H1 (cell line): Measurements from ENCODE around the gene CXCL1. TPM values are rescaled to one million over a fixed set of nuclear protein-coding genes. Genes with fewer than 3 reads are reported as not detected.
A peak's percentile ranks its signal among the peaks of the same experiment; 100 is the strongest.

Source experiments
- CTCF ChIA-PET: fragments of 300-600 bp; sonication (Branson Sonifier 250); formaldehyde crosslinking; loops from one replicate; lab custom pipeline; 2021; ENCODE audit not compliant: partially characterized antibody; lab: Charles Lee
- POLR2A ChIA-PET: fragments of 300-600 bp; sonication (Branson Sonifier 250); formaldehyde crosslinking; loops from one replicate; lab custom pipeline; 2021; ENCODE audit warnings: inconsistent platforms; ENCODE audit not compliant: partially characterized antibody; lab: Charles Lee
- DNase-seq, 2 experiments: peaks; one replicate each; pipeline versions ENCODE4 v3.0.0 to v3.0.0-alpha.2; 2010 to 2022; ENCODE audit warnings: low spot score in 2 of 2, low read depth in 1 of 2, mixed read lengths in 1 of 2
- FAIRE-seq: peaks from 2 replicates; lab custom pipeline; 2011; peaks lifted over from hg19 to GRCh38; lab: Jason Lieb, UNC
- H2AFZ ChIP-seq: 2 replicates; pipeline ENCODE4 v1.8.1; 2012; ENCODE audit warnings: low read length, inconsistent platforms
- H2AK5ac ChIP-seq: 2 replicates; pipeline ENCODE4 v1.6.1; 2013; ENCODE audit warnings: low read depth, low read length
- H2BK120ac ChIP-seq: replicated peaks from 2 replicates; pipeline ENCODE3; 2013; ENCODE audit warnings: low read depth, low read length, inconsistent platforms
- H2BK12ac ChIP-seq: 2 replicates; pipeline ENCODE4 v1.6.1; 2013; ENCODE audit warnings: low read depth, low read length
- H2BK15ac ChIP-seq: 2 replicates; pipeline ENCODE4 v1.6.1; 2013; ENCODE audit warnings: low read length
- H2BK20ac ChIP-seq: 2 replicates; pipeline ENCODE4 v1.6.1; 2013; ENCODE audit warnings: low read length
- H2BK5ac ChIP-seq: 2 replicates; pipeline ENCODE4 v1.6.1; 2013; ENCODE audit warnings: low read depth, low read length
- H3K14ac ChIP-seq: 2 replicates; pipeline ENCODE4 v1.6.1; 2013; ENCODE audit warnings: inconsistent platforms; ENCODE audit not compliant: insufficient read length
- H3K18ac ChIP-seq: 2 replicates; pipeline ENCODE4 v1.6.1; 2013; ENCODE audit warnings: low read length; ENCODE audit errors: extremely low read depth
- H3K23ac ChIP-seq: 2 replicates; pipeline ENCODE4 v1.6.1; 2013; ENCODE audit warnings: inconsistent platforms; ENCODE audit not compliant: insufficient read length
- H3K23me2 ChIP-seq: 2 replicates; pipeline ENCODE4 v1.6.1; 2013; ENCODE audit warnings: low read depth, low read length
- H3K27ac ChIP-seq: 2 replicates; pipeline ENCODE4 v1.6.1; 2011; ENCODE audit warnings: low read depth, low read length, inconsistent platforms
- H3K27me3 ChIP-seq, 4 experiments: replicated peaks in 1 of 4; 1 replicate in 1 of 4; 2 replicates in 3 of 4; pipeline versions ENCODE4 v1.6.1 to v1.8.1; 2011 to 2013; ENCODE audit warnings: low read length in 3 of 4, mild to moderate bottlenecking in 3 of 4, inconsistent platforms in 2 of 4, mixed read lengths in 2 of 4, moderate library complexity in 1 of 4; ENCODE audit not compliant: control insufficient read depth in 3 of 4, insufficient read depth in 3 of 4; ENCODE audit errors: extremely low read depth in 1 of 4
- H3K36me3 ChIP-seq, 4 experiments: 2 replicates each; pipeline versions ENCODE4 v1.6.1 to v1.8.1; 2011 to 2013; ENCODE audit warnings: mild to moderate bottlenecking in 4 of 4, low read length in 3 of 4, moderate library complexity in 2 of 4, control low read depth in 1 of 4, inconsistent platforms in 1 of 4; ENCODE audit not compliant: insufficient read depth in 4 of 4, control insufficient read depth in 2 of 4
- H3K4ac ChIP-seq: replicated peaks from 2 replicates; pipeline ENCODE3; 2013; ENCODE audit warnings: low read length, low read depth, mixed read lengths, inconsistent platforms; ENCODE audit not compliant: insufficient read length
- H3K4me1 ChIP-seq, 4 experiments: replicated peaks in 1 of 4; 1 replicate in 1 of 4; 2 replicates in 3 of 4; pipeline versions ENCODE4 v1.6.1 to v1.8.1; 2011 to 2013; ENCODE audit warnings: low read length in 3 of 4, inconsistent platforms in 2 of 4, mixed read lengths in 1 of 4; ENCODE audit not compliant: insufficient read depth in 4 of 4, control insufficient read depth in 3 of 4
- H3K4me2 ChIP-seq, 2 experiments: 2 replicates each; pipeline versions ENCODE4 v1.6.1 to v1.8.1; 2011 to 2013; ENCODE audit warnings: low read depth in 2 of 2, low read length in 2 of 2, control low read depth in 1 of 2, inconsistent platforms in 1 of 2, mild to moderate bottlenecking in 1 of 2; ENCODE audit not compliant: insufficient read depth in 1 of 2
- H3K4me3 ChIP-seq, 4 experiments: fragments of 200-600, 300-600 bp in 1 of 4; sonication (generic), shearing (Covaris generic), sonication (Bioruptor Twin) in 1 of 4; 2 replicates each; pipeline versions ENCODE4 v1.5.1 to v1.8.1; 2011 to 2016; ENCODE audit warnings: low read length in 4 of 4, low read depth in 3 of 4, control low read depth in 2 of 4, inconsistent platforms in 2 of 4, mild to moderate bottlenecking in 2 of 4, mixed read lengths in 1 of 4, moderate library complexity in 1 of 4; ENCODE audit not compliant: insufficient read depth in 2 of 4; ENCODE audit errors: extremely low read depth in 1 of 4
- H3K56ac ChIP-seq: replicated peaks from 2 replicates; pipeline ENCODE3; 2013; ENCODE audit warnings: low read depth, mild to moderate bottlenecking, mixed read lengths, low read length, inconsistent platforms; ENCODE audit not compliant: insufficient read length
- H3K79me1 ChIP-seq: 2 replicates; pipeline ENCODE4 v1.6.1; 2013; ENCODE audit warnings: low read depth, low read length, control low read depth
- H3K79me2 ChIP-seq, 2 experiments: 2 replicates each; pipeline versions ENCODE4 v1.6.1 to v1.8.1; 2012 to 2013; ENCODE audit warnings: low read length in 2 of 2, mild to moderate bottlenecking in 2 of 2, inconsistent platforms in 1 of 2; ENCODE audit not compliant: insufficient read depth in 2 of 2, control insufficient read depth in 1 of 2
- H3K9ac ChIP-seq, 4 experiments: replicated peaks in 1 of 4; 1 replicate in 1 of 4; 2 replicates in 3 of 4; pipeline versions ENCODE4 v1.6.1 to v1.8.1; 2011 to 2013; ENCODE audit warnings: low read depth in 3 of 4, low read length in 3 of 4, control low read depth in 2 of 4, mild to moderate bottlenecking in 2 of 4, moderate library complexity in 2 of 4, inconsistent platforms in 1 of 4; ENCODE audit errors: extremely low read depth in 1 of 4
- H3K9me3 ChIP-seq, 2 experiments: 2 replicates each; pipeline versions ENCODE4 v1.6.1 to v1.8.1; 2012 to 2013; ENCODE audit warnings: mild to moderate bottlenecking in 2 of 2, moderate library complexity in 2 of 2, control low read depth in 1 of 2, inconsistent platforms in 1 of 2, low read depth in 1 of 2, low read length in 1 of 2, mixed read lengths in 1 of 2; ENCODE audit not compliant: insufficient read depth in 2 of 2
- H4K20me1 ChIP-seq, 2 experiments: replicated peaks in 1 of 2; 2 replicates each; pipeline versions ENCODE3 to v1.8.1; 2011 to 2013; ENCODE audit warnings: inconsistent platforms in 2 of 2, low read length in 2 of 2, mild to moderate bottlenecking in 1 of 2; ENCODE audit not compliant: insufficient read depth in 2 of 2, control insufficient read depth in 1 of 2
- H4K5ac ChIP-seq: 2 replicates; pipeline ENCODE4 v1.6.1; 2013; ENCODE audit warnings: low read length, low read depth, mixed read lengths, inconsistent platforms; ENCODE audit not compliant: insufficient read length
- H4K8ac ChIP-seq: 2 replicates; pipeline ENCODE4 v1.8.0; 2013; ENCODE audit warnings: mild to moderate bottlenecking, moderate library complexity, low read length, inconsistent platforms; ENCODE audit not compliant: insufficient read depth; ENCODE audit errors: extremely low read depth
- H4K91ac ChIP-seq: replicated peaks from 2 replicates; pipeline ENCODE3; 2013; ENCODE audit warnings: low read length, mixed read lengths, inconsistent platforms; ENCODE audit not compliant: insufficient read length
- GABPA ChIP-seq: IDR thresholded peaks from 2 replicates; pipeline ENCODE4 v1.6.1; 2011; ENCODE audit warnings: mild to moderate bottlenecking, low read length, moderate library complexity, borderline replicate concordance; ENCODE audit not compliant: insufficient read depth
- POLR2A ChIP-seq, 2 experiments: IDR thresholded peaks; 1 replicate in 1 of 2; 2 replicates in 1 of 2; pipeline ENCODE4 v1.6.1; 2011; ENCODE audit warnings: low read depth in 2 of 2, low read length in 2 of 2, mild to moderate bottlenecking in 2 of 2; ENCODE audit errors: control extremely low read depth in 1 of 2
- RBBP5 ChIP-seq: IDR thresholded peaks from 2 replicates; pipeline ENCODE4 v1.7.1; 2012; ENCODE audit warnings: low read depth, mild to moderate bottlenecking, inconsistent platforms, low read length, moderate library complexity, borderline replicate concordance
- SUZ12 ChIP-seq: fragments of 200-600 bp; sonication (generic); IDR thresholded peaks from 2 replicates; pipeline ENCODE4 v1.6.1; 2012; ENCODE audit warnings: mild to moderate bottlenecking, inconsistent platforms, low read length, moderate library complexity, mixed read lengths
- TEAD4 ChIP-seq: IDR thresholded peaks from 2 replicates; pipeline ENCODE4 v1.6.1; 2012; ENCODE audit warnings: low read depth, low read length, inconsistent platforms, mixed read lengths
- WGBS, 2 experiments: shearing (Covaris generic) in 1 of 2; methylation state at CpG; one replicate each; pipeline versions ENCODE4 v1.1.6 to v1.1.7; 2013 to 2015; ENCODE audit warnings: low lambda C conversion rate in 2 of 2, mixed read lengths in 2 of 2, inconsistent platforms in 1 of 2, low coverage in 1 of 2, missing lambda C conversion rate in 1 of 2; ENCODE audit not compliant: insufficient replicate concordance in 2 of 2, insufficient coverage in 1 of 2, insufficient read length in 1 of 2; ENCODE audit errors: extremely low coverage in 1 of 2, missing lambda C conversion rate in 1 of 2; 5-methylcytosine and 5-hydroxymethylcytosine counted together
- polyA plus RNA-seq, 7 experiments: library from polyadenylated mRNA; depleted of rRNA in 3 of 7; stranded (reverse) in 5 of 7; unstranded in 2 of 7; fragments of >200 nt in 5 of 7; fragments of 200-250 nt in 2 of 7; gene quantifications; 1 replicate in 5 of 7; 2 replicates in 1 of 7; 4 replicates in 1 of 7; pipeline versions ENCODE4 v1.2.1 to v1.2.3, GENCODE V29; 2011 to 2013; ENCODE audit warnings: missing spikeins in 2 of 7, mixed read lengths in 2 of 7
- total RNA-seq: library from RNA; stranded (reverse); fragmentation: NEBNext Ultra II Directional; extraction: Animal tissue kit (Norgen Biotek cat#: 25700); gene quantifications from 2 replicates; pipeline ENCODE4 v1.2.1, GENCODE V29; 2021
- TF ChIP-seq, protein P1 (sequence below): IDR thresholded peaks from 2 replicates; pipeline ENCODE4 v1.6.1; 2012; ENCODE audit warnings: inconsistent platforms

The CXCL1 gene
- total and polyA plus RNA-seq, 2 of the 8 experiments (the other 6 are each of a cell fraction or from before 2014, with no cell fraction given), result 0.77 to 0.80 TPM

DNA sequence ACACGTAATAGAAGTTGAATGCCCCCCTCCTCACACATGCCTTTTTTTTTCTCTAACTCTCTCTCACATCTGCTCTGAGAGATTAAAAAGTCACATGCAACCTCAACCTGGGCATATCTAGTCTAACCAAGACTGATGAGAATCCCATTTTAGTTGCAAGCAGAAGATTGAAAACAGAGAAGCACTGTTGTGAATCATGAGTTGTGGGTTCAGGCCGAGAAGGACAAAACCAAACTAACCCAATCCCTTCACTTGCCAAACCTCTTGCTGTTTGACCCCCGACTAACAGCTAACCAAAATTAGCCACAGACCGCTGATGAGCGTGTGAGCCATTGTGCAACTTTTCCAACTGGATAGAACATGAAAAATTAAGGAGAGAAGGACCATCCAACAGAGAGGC is 31.8 kb downstream of the CXCL1 start:
- no peak overlapping the region for H3K4me2 ChIP-seq
- H3K9me3 ChIP-seq, result no peaks in the 10 kb centered on the region
- no peaks in the 10 kb centered on the region for H3K79me1 ChIP-seq
- H3K18ac ChIP-seq, result no peak overlapping the region
- H4K91ac ChIP-seq, result no peak overlapping the region
- H4K20me1 ChIP-seq, result no peaks in the 10 kb centered on the region
- no peak overlapping the region for H3K14ac ChIP-seq
- CTCF ChIA-PET, result interaction anchor here (1.1 kb wide), 1 partner anchor 10 kb away, joined by 4 read pairs; no protein-coding TSS in a partner anchor
- no peak overlapping the region for H2BK20ac ChIP-seq
- H3K56ac ChIP-seq, result no peak overlapping the region
- no peak overlapping the region for H3K23ac ChIP-seq
- no peak overlapping the region for H2AK5ac ChIP-seq
- no peak overlapping the region for H3K9ac ChIP-seq
- H3K36me3 ChIP-seq, result no peaks in the 10 kb centered on the region
- peak overlapping the region; percentile 67; the same call in 1 of the 2 replicates for H2AFZ ChIP-seq
- H2BK5ac ChIP-seq, result no peak overlapping the region
- DNase-seq (no peak), FAIRE-seq (no peak)
- H3K79me2 ChIP-seq, result no peaks in the 10 kb centered on the region
- H3K4me1 ChIP-seq, result no peaks in the 10 kb centered on the region
- H3K23me2 ChIP-seq, result no peaks in the 10 kb centered on the region
- H2BK120ac ChIP-seq, result no peak overlapping the region
- H4K8ac ChIP-seq, result no peak overlapping the region
- TF ChIP-seq RBBP5, result no peak
- TF ChIP-seq TEAD4, result no peak
- TF ChIP-seq, protein P1, sequence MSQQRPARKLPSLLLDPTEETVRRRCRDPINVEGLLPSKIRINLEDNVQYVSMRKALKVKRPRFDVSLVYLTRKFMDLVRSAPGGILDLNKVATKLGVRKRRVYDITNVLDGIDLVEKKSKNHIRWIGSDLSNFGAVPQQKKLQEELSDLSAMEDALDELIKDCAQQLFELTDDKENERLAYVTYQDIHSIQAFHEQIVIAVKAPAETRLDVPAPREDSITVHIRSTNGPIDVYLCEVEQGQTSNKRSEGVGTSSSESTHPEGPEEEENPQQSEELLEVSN, result no peak
- TF ChIP-seq POLR2A (IDR thresholded peaks at IDR 0.05; ENCODE audit: control extremely low read depth in 1 of 2, low read depth in 2 of 2, low read length in 2 of 2), result no peak
- no peak for TF ChIP-seq SUZ12
- TF ChIP-seq GABPA, result no peak
- no peak overlapping the region for H3K27ac ChIP-seq
- 91% methylated on average over 5 of the region's 5 CpGs; no CpG with 5 or more reads in 1 of the 2 experiments for WGBS, 2 experiments
- H3K4ac ChIP-seq, result no peak overlapping the region
- no peak overlapping the region for H4K5ac ChIP-seq
- H3K4me3 ChIP-seq, result no peak overlapping the region
- H2BK15ac ChIP-seq, result peak overlapping the region; percentile 13; the same call in 1 of the 2 replicates
- POLR2A ChIA-PET, result no interaction called here
- no peaks in the 10 kb centered on the region; a peak in 1 of 7 replicates for H3K27me3 ChIP-seq
- no peak overlapping the region for H2BK12ac ChIP-seq
